Activated effector memory CD4-positive, alpha-beta T cell treated with anti-CD3 and anti-CD28 coated beads, Interleukin-2, amount 50 U/mL, for 16 hours (primary cell): Measurements from ENCODE around the gene IL11RA.

Experiments
- DNase-seq: peaks from one replicate; pipeline ENCODE4 v3.0.0-alpha.2; 2020

Gene IL11RA

GRCh38 chr9:34655394-34655793 lies 3.4 kb downstream of the IL11RA start:
- DNase-seq = no peak

GRCh38 chr9:34656992-34657391 lies 5.0 kb downstream of the IL11RA start:
- DNase-seq = no peak

- no peak for DNase-seq
These were observed 6.5 kb downstream of the IL11RA start for GRCh38 chr9:34658461-34658860.

GRCh38 chr9:34659592-34660253 lies 7.7 kb downstream of the IL11RA start:
- no peak for DNase-seq

- DNase-seq = no peak
These were observed 10.7 kb downstream of the IL11RA start, which contains the start of gene CCL27 for GRCh38 chr9:34662526-34663302. TSS of gene CCL27 (minus strand) at chr9:34662657. CDS start at chr9:34662633, 24 bp downstream.

GRCh38 chr9:34663303-34663605 lies 11.3 kb downstream of the IL11RA start:
- peak; percentile 71 for DNase-seq

GRCh38 chr9:34664281-34665066 lies 12.5 kb downstream of the IL11RA start:
- peak; percentile 91 for DNase-seq

- DNase-seq = no peak
These were observed 13.0 kb downstream of the IL11RA start for GRCh38 chr9:34665067-34665380.

- DNase-seq = peak; percentile 95
These were observed 13.6 kb downstream of the IL11RA start for GRCh38 chr9:34665381-34666250.

- no peak for DNase-seq
These were observed 18.0 kb downstream of the IL11RA start for GRCh38 chr9:34669809-34670562.

GRCh38 chr9:34671307-34671706 lies 19.3 kb downstream of the IL11RA start:
- DNase-seq = no peak

- no peak for DNase-seq
These were observed 22.5 kb downstream of the IL11RA start for GRCh38 chr9:34674440-34674839.

GRCh38 chr9:34675048-34675714 lies 23.2 kb downstream of the IL11RA start:
- peak; percentile 85 for DNase-seq

GRCh38 chr9:34675869-34676268 lies 23.9 kb downstream of the IL11RA start:
- DNase-seq = no peak

- DNase-seq = peak; percentile 65
These were observed 32.2 kb downstream of the IL11RA start for GRCh38 chr9:34684145-34684544.

GRCh38 chr9:34684816-34685215 lies 32.8 kb downstream of the IL11RA start:
- no peak for DNase-seq

- DNase-seq = no peak
These were observed 33.6 kb downstream of the IL11RA start for GRCh38 chr9:34685591-34685990.

- DNase-seq = no peak
These were observed 34.2 kb downstream of the IL11RA start for GRCh38 chr9:34686231-34686630.

- no peak for DNase-seq
These were observed 34.7 kb downstream of the IL11RA start for GRCh38 chr9:34686732-34687131.

GRCh38 chr9:34687276-34688030 lies 35.5 kb downstream of the IL11RA start:
- DNase-seq = no peak
